Central memory CD8-positive, alpha-beta T cell (primary cell): Measurements from ENCODE around the gene SLC5A2.
"Not testable (repeated sequence)": the region's sequence is repeated elsewhere in the genome, so short reads cannot be mapped to it uniquely, and the experiment has no call there.

Experiments used
- ATAC-seq: fragments of 150-1000 bp; cut with Tn5 transposase; replicated peaks from 2 replicates; pipeline ENCODE4 v1.10.0; 2022; ENCODE audit warnings: mild to moderate bottlenecking, moderate FRiP score, moderate number of reproducible peaks; ENCODE audit not compliant: poor library complexity, severe bottlenecking; ENCODE audit errors: extremely low read depth
- DNase-seq, 2 donors: peaks; one replicate each; pipeline ENCODE4 v3.0.0; 2021; ENCODE audit warnings: low spot score in 2 of 2
- H3K27ac Mint-ChIP-seq: one replicate; pipeline ENCODE4 v1.8.0; 2022; ENCODE audit warnings: low read depth, mild to moderate bottlenecking, moderate library complexity, mixed read lengths
- H3K27me3 Mint-ChIP-seq: one replicate; pipeline ENCODE4 v1.8.0; 2022; ENCODE audit warnings: mixed read lengths
- H3K36me3 Mint-ChIP-seq: one replicate; pipeline ENCODE4 v1.8.0; 2022; ENCODE audit warnings: mild to moderate bottlenecking, moderate library complexity, mixed read lengths; ENCODE audit not compliant: insufficient read depth
- H3K4me1 Mint-ChIP-seq: one replicate; pipeline ENCODE4 v1.8.0; 2022; ENCODE audit warnings: mixed read lengths
- H3K4me3 Mint-ChIP-seq: one replicate; pipeline ENCODE4 v1.8.0; 2022; ENCODE audit warnings: mild to moderate bottlenecking, moderate library complexity, mixed read lengths
- H3K9me3 Mint-ChIP-seq: one replicate; pipeline ENCODE4 v1.8.0; 2022; ENCODE audit warnings: mixed read lengths

The SLC5A2 gene

GRCh38 chr16:31483081-31483480 lies at the start of gene SLC5A2:
Gene SLC5A2 (plus strand): TSS chr16:31483123. CDS start chr16:31483137, 14 bp downstream.
- peaks cover 3% of the 10 kb centered on the region for H3K36me3 Mint-ChIP-seq
- no peak within 1 kb of the TSS for H3K27ac Mint-ChIP-seq
- H3K4me3 Mint-ChIP-seq, result no peak within 1 kb of the TSS
- peaks cover 11% of the 10 kb centered on the region for H3K4me1 Mint-ChIP-seq
- DNase-seq, result no peak
- no peaks in the 10 kb centered on the region for H3K27me3 Mint-ChIP-seq
- ATAC-seq, result no peak
- H3K9me3 Mint-ChIP-seq, result no peaks in the 10 kb centered on the region

DNA sequence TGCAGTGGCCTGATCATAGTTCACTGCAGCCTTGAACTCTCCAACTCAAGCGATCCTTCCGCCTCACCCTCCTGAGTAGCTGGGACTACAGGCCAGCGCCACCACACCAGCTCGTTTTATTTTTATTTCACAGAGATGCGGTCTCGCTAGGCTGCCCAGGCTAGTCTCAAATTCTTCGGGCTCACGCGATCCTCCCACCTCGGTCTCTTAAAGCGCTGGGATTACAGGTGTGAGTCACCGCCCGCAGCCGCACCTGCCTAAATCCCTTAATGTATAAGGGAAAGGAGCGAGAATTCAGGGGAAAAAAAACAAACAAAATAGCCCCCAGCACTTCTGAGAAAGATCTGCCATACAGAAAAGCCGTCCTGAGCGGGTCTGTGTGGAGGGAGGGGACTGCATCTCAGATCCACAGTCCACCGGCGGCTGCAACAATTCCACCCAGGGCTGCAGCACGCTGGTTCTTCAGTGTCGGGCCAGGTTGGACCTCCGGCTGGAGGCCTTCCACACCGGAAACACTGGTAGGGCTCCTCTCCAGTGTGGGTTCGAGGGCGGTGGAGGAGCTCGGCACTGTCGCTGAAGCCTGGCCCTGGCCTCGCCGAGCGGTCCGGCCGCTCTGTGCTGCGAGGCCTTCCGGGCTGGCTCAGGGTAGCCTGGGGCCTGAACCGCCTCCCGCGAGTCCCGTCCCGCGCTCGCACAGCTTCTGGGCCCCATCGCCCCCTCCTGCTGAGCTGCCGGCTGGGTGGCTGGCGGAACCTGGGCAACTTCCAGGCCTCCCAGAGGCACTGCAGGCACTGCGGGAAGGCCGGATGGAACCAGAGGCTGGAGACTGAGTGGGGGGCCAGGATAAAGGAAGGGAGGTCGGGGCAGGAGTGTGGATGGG lies 47.3 kb upstream of the SLC5A2 start:
- Mint-ChIP-seq H3K4me1 (peaks cover 17% of the 10 kb centered on the region), H3K27ac (no peak overlapping the region), H3K4me3 (no peak overlapping the region), H3K27me3 (no peaks in the 10 kb centered on the region), H3K9me3 (no peaks in the 10 kb centered on the region), H3K36me3 (no peaks in the 10 kb centered on the region)
- DNase-seq, result no peak
- ATAC-seq, result no peak

DNA sequence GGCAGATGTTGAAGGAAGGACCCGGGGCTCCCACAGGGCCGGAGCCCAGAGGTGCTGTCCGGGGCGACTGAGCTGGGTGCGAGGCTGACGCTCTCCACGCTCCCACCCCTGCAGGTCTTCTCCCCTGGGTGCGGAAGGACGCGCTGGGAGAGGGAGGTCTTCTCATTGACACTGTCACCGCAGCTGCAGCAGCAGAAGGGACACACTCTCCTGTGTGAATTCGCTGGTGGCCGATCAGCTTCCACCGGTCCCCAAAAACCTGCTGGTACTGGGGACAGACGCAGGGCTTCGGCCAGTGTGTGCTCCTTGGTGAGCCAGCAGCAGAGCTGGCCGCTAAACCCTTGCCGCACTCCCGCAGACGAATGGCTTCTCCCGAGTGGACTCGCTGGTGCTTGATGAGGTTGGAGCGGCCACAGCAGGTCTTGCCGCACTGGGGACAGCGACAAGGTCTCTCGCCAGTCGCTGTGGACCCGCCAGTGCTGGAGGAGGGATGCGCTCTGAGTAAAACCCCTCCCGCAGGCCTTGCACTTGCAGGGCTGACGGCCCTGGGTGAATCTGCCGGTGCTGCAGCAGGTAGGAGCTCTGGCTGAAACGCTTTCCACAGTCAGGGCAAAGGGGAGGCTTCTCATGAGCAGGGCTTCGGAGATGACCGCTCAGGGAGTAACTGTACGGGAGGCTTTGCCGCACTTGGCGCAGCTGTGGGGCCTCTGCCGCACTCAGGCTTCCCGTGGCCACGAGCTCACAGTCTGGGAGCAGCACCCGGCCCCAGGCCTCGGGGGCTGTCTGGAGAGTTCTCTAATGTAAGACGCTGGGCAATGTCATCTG lies 46.5 kb upstream of the SLC5A2 start:
- DNase-seq (no peak), ATAC-seq (no peak)
- H3K36me3 Mint-ChIP-seq, result no peaks in the 10 kb centered on the region
- peaks cover 13% of the 10 kb centered on the region for H3K4me1 Mint-ChIP-seq
- H3K27me3 Mint-ChIP-seq, result no peaks in the 10 kb centered on the region
- H3K9me3 Mint-ChIP-seq, result no peaks in the 10 kb centered on the region
- no peak overlapping the region for H3K27ac Mint-ChIP-seq
- no peak overlapping the region for H3K4me3 Mint-ChIP-seq

DNA sequence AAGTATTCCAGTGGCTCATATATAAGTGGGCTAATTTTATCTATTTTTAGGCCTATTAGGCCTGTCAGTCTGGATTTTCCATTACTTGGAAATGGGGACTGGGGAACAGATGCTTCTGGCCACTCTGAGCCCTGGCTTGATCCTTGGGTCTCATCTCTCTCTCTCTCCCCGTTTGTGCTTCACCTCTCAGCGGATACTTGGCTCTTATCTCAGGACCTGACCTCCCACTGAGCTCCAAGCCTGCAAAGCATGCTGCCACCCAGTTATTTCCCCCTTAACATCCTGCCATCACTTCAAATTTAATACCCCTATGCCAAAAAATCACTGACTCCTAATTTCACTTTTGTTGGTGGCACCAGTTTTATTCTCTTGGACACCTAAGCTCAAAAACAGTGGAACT lies 44.5 kb upstream of the SLC5A2 start:
- Mint-ChIP-seq H3K4me1 (peaks cover 25% of the 10 kb centered on the region), H3K9me3 (no peaks in the 10 kb centered on the region), H3K4me3 (no peak overlapping the region), H3K36me3 (peaks cover 3% of the 10 kb centered on the region), H3K27me3 (no peaks in the 10 kb centered on the region), H3K27ac (no peak overlapping the region)
- no peak for DNase-seq
- ATAC-seq, result no peak

GRCh38 chr16:31439023-31439422 lies 43.9 kb upstream of the SLC5A2 start:
- peak; percentile 49 for ATAC-seq
- not testable (repeated sequence) for H3K4me3 Mint-ChIP-seq, H3K9me3 Mint-ChIP-seq, H3K27me3 Mint-ChIP-seq, H3K36me3 Mint-ChIP-seq, DNase-seq
- H3K4me1 Mint-ChIP-seq, result peaks cover 25% of the 10 kb centered on the region
- peak overlapping the region; percentile 41 for H3K27ac Mint-ChIP-seq

DNA sequence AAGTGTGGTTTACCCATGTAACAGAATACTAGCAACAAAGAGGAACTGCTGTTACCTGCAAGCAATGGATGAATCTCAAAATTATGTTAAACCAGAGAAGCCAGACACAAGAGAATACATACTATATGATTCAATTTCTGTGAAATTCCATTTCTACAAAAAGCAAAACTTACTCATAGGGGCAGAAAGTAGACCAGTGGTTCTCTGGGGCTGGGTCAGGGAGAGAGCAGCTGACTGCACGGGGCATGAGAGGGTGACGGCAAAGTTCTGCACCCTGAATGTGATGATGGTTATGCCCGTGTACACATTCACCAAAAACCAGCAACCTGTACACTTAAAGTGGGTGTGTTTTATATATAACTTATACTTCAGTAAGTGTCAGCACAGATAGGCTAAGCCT lies 43.4 kb upstream of the SLC5A2 start:
- Mint-ChIP-seq H3K9me3 (no peaks in the 10 kb centered on the region), H3K4me1 (peaks cover 25% of the 10 kb centered on the region), H3K36me3 (peaks cover 3% of the 10 kb centered on the region), H3K27me3 (no peaks in the 10 kb centered on the region), H3K4me3 (no peak overlapping the region), H3K27ac (peak overlapping the region; percentile 41)
- DNase-seq (no peak), ATAC-seq (no peak)

GRCh38 chr16:31440516-31441184 lies 42.3 kb upstream of the SLC5A2 start:
- Mint-ChIP-seq H3K27ac (no peak overlapping the region), H3K36me3 (peaks cover 3% of the 10 kb centered on the region), H3K9me3 (no peaks in the 10 kb centered on the region), H3K4me3 (no peak overlapping the region), H3K27me3 (no peaks in the 10 kb centered on the region), H3K4me1 (peaks cover 25% of the 10 kb centered on the region)
- DNase-seq, result no peak
- no peak for ATAC-seq

DNA sequence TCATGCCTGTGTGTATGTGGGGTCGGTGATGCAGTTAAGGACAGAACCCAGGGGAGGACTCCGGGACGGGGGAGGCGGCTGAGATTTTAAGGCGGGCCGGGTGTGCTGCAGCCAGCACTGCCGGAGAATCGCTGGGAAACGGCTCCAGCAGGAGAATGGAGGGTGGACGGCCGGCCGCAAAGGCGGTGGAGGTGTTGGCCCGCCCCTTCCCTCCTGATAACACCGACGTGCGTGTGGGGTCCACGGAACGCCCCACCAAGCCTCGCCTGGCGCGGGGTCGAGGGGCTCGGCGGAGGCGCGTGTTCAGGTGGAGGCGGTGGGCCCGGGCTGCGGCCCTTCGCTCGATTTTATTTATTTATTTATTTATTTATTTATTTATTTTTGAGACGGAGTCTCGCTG lies 41.0 kb upstream of the SLC5A2 start:
- Mint-ChIP-seq H3K9me3 (no peaks in the 10 kb centered on the region), H3K36me3 (peaks cover 3% of the 10 kb centered on the region), H3K27me3 (no peaks in the 10 kb centered on the region), H3K4me3 (peak overlapping the region; percentile 90), H3K27ac (no peak overlapping the region), H3K4me1 (peaks cover 25% of the 10 kb centered on the region)
- no peak for ATAC-seq
- no peak for DNase-seq

GRCh38 chr16:31445931-31446330 lies 37.0 kb upstream of the SLC5A2 start:
- not testable (repeated sequence) for H3K9me3 Mint-ChIP-seq, H3K27ac Mint-ChIP-seq, H3K4me3 Mint-ChIP-seq, ATAC-seq, H3K27me3 Mint-ChIP-seq, H3K36me3 Mint-ChIP-seq, DNase-seq
- peaks cover 16% of the 10 kb centered on the region for H3K4me1 Mint-ChIP-seq

- no peak overlapping the region for H3K4me3 Mint-ChIP-seq
- DNase-seq, result no peak
- ATAC-seq, result no peak
- H3K9me3 Mint-ChIP-seq, result no peaks in the 10 kb centered on the region
- peak overlapping the region; percentile 17 for H3K27ac Mint-ChIP-seq
- H3K36me3 Mint-ChIP-seq, result no peaks in the 10 kb centered on the region
- peaks cover 33% of the 10 kb centered on the region for H3K4me1 Mint-ChIP-seq
- no peaks in the 10 kb centered on the region for H3K27me3 Mint-ChIP-seq
Measured at GRCh38 chr16:31451201-31451600, 31.7 kb upstream of the SLC5A2 start.

DNA sequence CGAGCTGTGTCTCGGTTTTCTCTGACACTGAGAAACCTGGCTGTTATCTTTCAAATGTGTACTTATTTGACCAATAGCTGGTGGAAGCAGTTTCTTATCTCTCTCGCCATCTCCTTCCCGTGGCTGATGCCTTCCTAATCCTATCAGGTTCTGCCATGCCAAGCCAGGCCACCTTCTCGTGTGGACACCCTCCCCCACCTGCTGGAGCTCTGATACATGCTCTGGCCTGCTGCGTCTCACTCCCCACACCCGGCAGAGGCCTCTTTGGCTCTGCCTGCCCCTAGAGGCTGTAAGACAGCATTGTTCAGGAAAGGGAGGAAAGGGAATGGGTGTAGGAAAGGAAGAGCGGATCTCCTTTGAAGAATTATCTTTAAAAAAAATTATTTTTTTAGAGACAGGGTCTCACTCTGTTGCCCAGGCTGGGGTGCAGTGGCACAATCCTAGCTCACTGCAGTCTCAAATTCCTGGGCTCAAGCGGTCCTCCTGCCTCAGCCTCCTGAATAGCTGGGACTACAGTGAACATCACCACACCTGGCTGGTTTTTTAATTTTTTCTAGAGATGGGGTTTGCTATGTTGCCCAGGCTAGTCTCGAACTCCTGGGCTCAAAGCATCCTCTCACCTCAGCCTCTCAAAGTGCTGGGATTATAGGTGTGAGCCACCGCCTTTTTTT lies 31.1 kb upstream of the SLC5A2 start:
- no peak for ATAC-seq
- Mint-ChIP-seq H3K27ac (no peak overlapping the region), H3K4me3 (no peak overlapping the region), H3K9me3 (no peaks in the 10 kb centered on the region), H3K4me1 (peaks cover 33% of the 10 kb centered on the region), H3K27me3 (no peaks in the 10 kb centered on the region), H3K36me3 (no peaks in the 10 kb centered on the region)
- no peak for DNase-seq

DNA sequence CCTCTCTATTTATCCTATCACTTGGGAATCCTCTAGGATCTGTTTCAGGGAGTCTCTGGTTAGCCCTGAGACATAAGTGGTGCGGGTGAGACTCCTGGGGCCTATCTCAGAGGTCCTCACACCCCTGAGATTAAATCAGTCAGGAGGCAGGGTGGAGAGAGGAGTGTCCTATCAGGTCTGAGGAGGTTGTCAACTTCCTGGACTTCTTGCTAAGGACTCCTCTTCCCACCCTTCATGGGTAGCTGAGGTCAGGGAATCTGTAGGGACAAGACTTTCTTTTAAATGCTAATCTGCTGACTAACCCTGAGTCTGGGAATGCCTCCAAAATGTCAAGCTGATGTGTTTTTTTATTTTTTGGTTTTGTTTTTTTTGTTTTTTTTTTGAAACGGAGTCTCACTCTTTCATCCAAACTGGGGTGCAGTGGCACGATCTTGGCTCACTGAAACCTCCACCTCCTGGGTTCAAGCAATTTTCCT lies 30.3 kb upstream of the SLC5A2 start:
- H3K27me3 Mint-ChIP-seq, result no peaks in the 10 kb centered on the region
- H3K9me3 Mint-ChIP-seq, result no peaks in the 10 kb centered on the region
- H3K4me3 Mint-ChIP-seq, result no peak overlapping the region
- H3K27ac Mint-ChIP-seq, result no peak overlapping the region
- H3K4me1 Mint-ChIP-seq, result peaks cover 33% of the 10 kb centered on the region
- ATAC-seq (no peak), DNase-seq (no peak)
- H3K36me3 Mint-ChIP-seq, result no peaks in the 10 kb centered on the region
